ENCODE measurements around the gene SPOPL. TPM values are rescaled to one million over a fixed set of nuclear protein-coding genes. Genes with fewer than 3 reads are reported as not detected.
"Not testable (repeated sequence)": the region's sequence is repeated elsewhere in the genome, so short reads cannot be mapped to it uniquely, and the experiment has no call there.

SPOPL gene
- total and polyA plus RNA-seq, 4 donors: 3.4 to 15.8 (median 9.4) TPM

GRCh38 chr2:138544206-138544605, 42.6 kb downstream of the SPOPL start:
- not testable (repeated sequence) for H3K36me3 ChIP-seq (ENCODE audit: control insufficient read depth in 4 of 4, insufficient read depth in 3 of 4, low read depth in 1 of 4, low read length in 3 of 4); H3K27me3 ChIP-seq (ENCODE audit: control insufficient read depth in 4 of 4, insufficient read depth in 4 of 4, low read length in 3 of 4); DNase-seq (ENCODE audit: low spot score); H3K4me3 ChIP-seq (ENCODE audit: low read depth in 1 of 3, low read length in 3 of 3); H3K4me1 ChIP-seq (ENCODE audit: control insufficient read depth in 4 of 4, insufficient read depth in 4 of 4, low read length in 3 of 4); H3K9ac ChIP-seq (ENCODE audit: low read depth in 1 of 2, low read length in 2 of 2); H3K9me3 ChIP-seq (ENCODE audit: control insufficient read depth in 4 of 4, low read length in 3 of 4); H3K27ac ChIP-seq (ENCODE audit: low read depth in 1 of 2, low read length in 2 of 2)
- 97% methylated on average over 12 of the region's 12 CpGs for WGBS

- H3K9ac ChIP-seq (ENCODE audit: low read depth in 1 of 2, low read length in 2 of 2): no peak overlapping the region
- H3K4me3 ChIP-seq (ENCODE audit: low read depth in 1 of 3, low read length in 3 of 3): no peak overlapping the region
- peaks cover 0 to 2% (median 0%) of the 10 kb centered on the region in 4 donors for H3K36me3 ChIP-seq (ENCODE audit: control insufficient read depth in 4 of 4, insufficient read depth in 3 of 4, low read depth in 1 of 4, low read length in 3 of 4)
- no peak for TF ChIP-seq RXRA (IDR thresholded peaks at IDR 0.05)
- no peak for TF ChIP-seq HNF4A (conservative IDR thresholded peaks at IDR 0.05)
- TF ChIP-seq SP1 (IDR thresholded peaks at IDR 0.05): no peak
- no peak for TF ChIP-seq HNF4G (IDR thresholded peaks at IDR 0.05)
- TF ChIP-seq, protein P1, sequence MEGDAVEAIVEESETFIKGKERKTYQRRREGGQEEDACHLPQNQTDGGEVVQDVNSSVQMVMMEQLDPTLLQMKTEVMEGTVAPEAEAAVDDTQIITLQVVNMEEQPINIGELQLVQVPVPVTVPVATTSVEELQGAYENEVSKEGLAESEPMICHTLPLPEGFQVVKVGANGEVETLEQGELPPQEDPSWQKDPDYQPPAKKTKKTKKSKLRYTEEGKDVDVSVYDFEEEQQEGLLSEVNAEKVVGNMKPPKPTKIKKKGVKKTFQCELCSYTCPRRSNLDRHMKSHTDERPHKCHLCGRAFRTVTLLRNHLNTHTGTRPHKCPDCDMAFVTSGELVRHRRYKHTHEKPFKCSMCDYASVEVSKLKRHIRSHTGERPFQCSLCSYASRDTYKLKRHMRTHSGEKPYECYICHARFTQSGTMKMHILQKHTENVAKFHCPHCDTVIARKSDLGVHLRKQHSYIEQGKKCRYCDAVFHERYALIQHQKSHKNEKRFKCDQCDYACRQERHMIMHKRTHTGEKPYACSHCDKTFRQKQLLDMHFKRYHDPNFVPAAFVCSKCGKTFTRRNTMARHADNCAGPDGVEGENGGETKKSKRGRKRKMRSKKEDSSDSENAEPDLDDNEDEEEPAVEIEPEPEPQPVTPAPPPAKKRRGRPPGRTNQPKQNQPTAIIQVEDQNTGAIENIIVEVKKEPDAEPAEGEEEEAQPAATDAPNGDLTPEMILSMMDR (IDR thresholded peaks at IDR 0.05; ENCODE audit: low read depth, low read length, missing input control): no peak
- H3K27me3 ChIP-seq (ENCODE audit: control insufficient read depth in 4 of 4, insufficient read depth in 4 of 4, low read length in 3 of 4): no peaks in the 10 kb centered on the region
- DNase-seq (ENCODE audit: low spot score): no peak
- H3K4me1 ChIP-seq (ENCODE audit: control insufficient read depth in 4 of 4, insufficient read depth in 4 of 4, low read length in 3 of 4): no peaks in the 10 kb centered on the region
- no peaks in the 10 kb centered on the region for H3K9me3 ChIP-seq (ENCODE audit: control insufficient read depth in 4 of 4, low read length in 3 of 4)
- H3K27ac ChIP-seq (ENCODE audit: low read depth in 1 of 2, low read length in 2 of 2): no peak overlapping the region
Measured at GRCh38 chr2:138548796-138549195, 47.2 kb downstream of the SPOPL start.

DNA sequence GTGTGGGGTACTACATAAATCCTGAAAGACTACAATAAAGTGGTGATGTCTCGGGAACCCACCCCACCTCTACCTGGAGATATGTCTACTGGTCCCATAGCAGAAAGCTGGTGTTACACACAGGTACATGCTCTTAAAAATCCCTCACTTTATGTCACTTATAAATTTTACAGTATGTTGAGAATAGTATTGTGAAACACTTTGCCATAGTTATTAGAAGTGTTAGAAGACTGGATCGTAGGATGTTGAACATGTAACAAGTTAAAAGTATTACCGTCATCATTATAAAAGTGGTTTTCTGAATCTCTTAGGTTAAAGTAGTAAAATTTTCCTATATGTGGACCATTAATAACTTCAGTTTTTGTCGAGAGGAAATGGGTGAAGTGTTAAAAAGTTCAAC, 48.6 kb downstream of the SPOPL start:
- Histone ChIP-seq H3K27ac (ENCODE audit: low read depth in 1 of 2, low read length in 2 of 2) (no peak overlapping the region), H3K9ac (ENCODE audit: low read depth in 1 of 2, low read length in 2 of 2) (no peak overlapping the region), H3K4me1 (ENCODE audit: control insufficient read depth in 4 of 4, insufficient read depth in 4 of 4, low read length in 3 of 4) (no peaks in the 10 kb centered on the region), H3K4me3 (ENCODE audit: low read depth in 1 of 3, low read length in 3 of 3) (no peak overlapping the region), H3K27me3 (ENCODE audit: control insufficient read depth in 4 of 4, insufficient read depth in 4 of 4, low read length in 3 of 4) (no peaks in the 10 kb centered on the region), H3K9me3 (ENCODE audit: control insufficient read depth in 4 of 4, low read length in 3 of 4) (no peaks in the 10 kb centered on the region), H3K36me3 (ENCODE audit: control insufficient read depth in 4 of 4, insufficient read depth in 3 of 4, low read depth in 1 of 4, low read length in 3 of 4) (peaks cover 0 to 6% (median 3%) of the 10 kb centered on the region in 4 donors)
- no peak for TF ChIP-seq RXRA (IDR thresholded peaks at IDR 0.05)
- no peak for TF ChIP-seq FOXA1 (IDR thresholded peaks at IDR 0.05)
- TF ChIP-seq, protein P1 (IDR thresholded peaks at IDR 0.05; ENCODE audit: low read depth, low read length, missing input control): no peak
- no peak for TF ChIP-seq HNF4G (IDR thresholded peaks at IDR 0.05)
- TF ChIP-seq JUND (IDR thresholded peaks at IDR 0.05): no peak
- no peak for TF ChIP-seq RAD21 (IDR thresholded peaks at IDR 0.05)
- DNase-seq (ENCODE audit: low spot score): no peak
- 96% methylated on average over 4 of the region's 4 CpGs for WGBS

DNA sequence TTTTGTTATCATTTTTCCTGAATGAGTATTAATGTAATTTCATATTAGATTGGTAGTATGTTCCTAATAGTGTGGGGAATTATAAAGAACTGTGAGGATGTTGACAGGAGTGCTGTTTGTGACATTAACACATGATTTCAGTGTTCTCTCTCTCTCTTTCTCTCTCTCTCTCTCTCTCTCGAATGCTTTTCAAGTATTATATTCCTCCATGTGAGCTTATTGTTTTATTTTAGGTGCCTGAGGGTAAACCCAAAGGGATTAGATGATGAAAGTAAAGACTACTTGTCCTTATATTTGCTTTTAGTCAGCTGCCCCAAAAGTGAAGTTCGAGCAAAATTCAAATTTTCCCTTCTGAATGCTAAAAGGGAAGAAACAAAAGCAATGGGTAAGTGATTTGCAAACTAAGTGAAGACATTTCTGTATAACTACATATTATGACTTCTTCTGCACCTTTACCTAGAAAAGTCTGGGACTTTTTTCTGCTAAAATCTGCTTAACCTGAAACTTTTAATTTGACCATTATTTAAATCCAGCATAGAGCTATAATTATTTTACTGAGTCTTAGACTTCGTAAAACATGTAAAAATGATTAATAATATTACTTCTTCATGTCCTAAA, 49.2 kb downstream of the SPOPL start:
- H3K9ac ChIP-seq (ENCODE audit: low read depth in 1 of 2, low read length in 2 of 2): no peak overlapping the region
- DNase-seq (ENCODE audit: low spot score): no peak
- no peak overlapping the region for H3K4me3 ChIP-seq (ENCODE audit: low read depth in 1 of 3, low read length in 3 of 3)
- no peaks in the 10 kb centered on the region for H3K4me1 ChIP-seq (ENCODE audit: control insufficient read depth in 4 of 4, insufficient read depth in 4 of 4, low read length in 3 of 4)
- no peaks in the 10 kb centered on the region for H3K9me3 ChIP-seq (ENCODE audit: control insufficient read depth in 4 of 4, low read length in 3 of 4)
- WGBS: 91% methylated on average over 3 of the region's 3 CpGs
- no peaks in the 10 kb centered on the region for H3K27me3 ChIP-seq (ENCODE audit: control insufficient read depth in 4 of 4, insufficient read depth in 4 of 4, low read length in 3 of 4)
- no peak overlapping the region for H3K27ac ChIP-seq (ENCODE audit: low read depth in 1 of 2, low read length in 2 of 2)
- peaks cover 0 to 6% (median 3%) of the 10 kb centered on the region in 4 donors for H3K36me3 ChIP-seq (ENCODE audit: control insufficient read depth in 4 of 4, insufficient read depth in 3 of 4, low read depth in 1 of 4, low read length in 3 of 4)
- TF ChIP-seq REST (IDR thresholded peaks at IDR 0.05) (no peak), ZBTB33 (IDR thresholded peaks at IDR 0.05) (no peak), FOXA2 (IDR thresholded peaks at IDR 0.05) (no peak), JUND (IDR thresholded peaks at IDR 0.05) (no peak), NR2F2 (IDR thresholded peaks at IDR 0.05) (no peak), SP1 (IDR thresholded peaks at IDR 0.05) (no peak), RXRA (IDR thresholded peaks at IDR 0.05) (no peak), HNF4A (conservative IDR thresholded peaks at IDR 0.05) (no peak)
- TF ChIP-seq, protein P2, sequence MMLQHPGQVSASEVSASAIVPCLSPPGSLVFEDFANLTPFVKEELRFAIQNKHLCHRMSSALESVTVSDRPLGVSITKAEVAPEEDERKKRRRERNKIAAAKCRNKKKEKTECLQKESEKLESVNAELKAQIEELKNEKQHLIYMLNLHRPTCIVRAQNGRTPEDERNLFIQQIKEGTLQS (IDR thresholded peaks at IDR 0.05): no peak

All from liver (tissue), 9 donors.